Measurements from ENCODE around the gene SPINT4.

GRCh38 chr20:45735552-45735951 is 13.4 kb downstream of the SPINT4 start:
- TF ChIP-seq KDM5A (IDR thresholded peaks at IDR 0.05; ENCODE audit: low read length), result no peak
- TF ChIP-seq BRCA1 (IDR thresholded peaks at IDR 0.05; ENCODE audit: low read depth, low read length), result no peak
- no peak for TF ChIP-seq POLR2AphosphoS5 (IDR thresholded peaks at IDR 0.05; ENCODE audit: low read depth, low read length)
- no peak for TF ChIP-seq CTCF (IDR thresholded peaks at IDR 0.05; ENCODE audit: control extremely low read depth in 1 of 3, insufficient read depth in 1 of 3, low read depth in 1 of 3, low read length in 3 of 3)
- no peak for TF ChIP-seq POU5F1 (IDR thresholded peaks at IDR 0.05; ENCODE audit: low read depth, low read length)
- no peak for TF ChIP-seq GTF2F1 (IDR thresholded peaks at IDR 0.05; ENCODE audit: borderline replicate concordance, low read depth, low read length)
- TF ChIP-seq POLR2A (IDR thresholded peaks at IDR 0.05; ENCODE audit: control extremely low read depth in 1 of 2, low read depth in 2 of 2, low read length in 2 of 2), result no peak

Data from H1 (cell line).